ENCODE results near the gene CEP72. TPM values are rescaled to one million over a fixed set of nuclear protein-coding genes. Genes with fewer than 3 reads are reported as not detected.

Gene CEP72
- total and polyA plus RNA-seq, 10 of the 15 experiments (the other 5 are each of a cell fraction or from before 2014, with no cell fraction given), result 0.35 to 13.5 (median 8.3) TPM

DNA sequence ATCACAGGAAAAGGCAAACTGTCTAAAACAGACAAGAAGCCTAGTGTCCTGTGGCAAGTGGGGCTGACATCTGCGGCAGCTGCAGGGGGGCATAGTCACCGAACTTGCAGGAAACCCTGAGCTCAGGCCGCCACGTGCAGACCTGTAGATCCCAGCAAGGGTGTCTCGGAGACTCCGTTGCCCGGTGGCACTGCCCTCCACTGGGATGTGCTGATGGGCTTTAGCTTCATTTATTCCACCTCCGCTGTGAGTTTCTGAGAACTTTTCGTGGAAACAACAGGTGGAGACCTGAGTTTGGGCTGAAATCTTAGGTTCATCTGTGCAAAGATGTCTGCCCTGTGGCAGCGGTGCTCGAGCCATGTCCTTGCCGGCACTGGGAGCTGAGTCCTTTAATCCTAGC, 22.1 kb downstream of the CEP72 start:
- BruUV-seq (replicated peaks), result no TSS peak
- no peak for ATAC-seq
- SMC1A ChIA-PET (ENCODE audit: uncharacterized antibody, unreplicated experiment), result no interaction called here

More for the DNA sequence above, 22.1 kb downstream of the CEP72 start:
- Histone ChIP-seq H3K27ac (ENCODE audit: control insufficient read depth, insufficient read depth) (no peak overlapping the region), H3K4me2 (ENCODE audit: control insufficient read depth, insufficient read depth) (no peak overlapping the region), H3K79me2 (ENCODE audit: control insufficient read depth, insufficient read depth, low read length) (no peaks in the 10 kb centered on the region), H3K27me3 (replicated peaks in 1 of 2; ENCODE audit: control insufficient read depth in 2 of 2, insufficient read depth in 2 of 2, low read length in 1 of 2) (no peaks in the 10 kb centered on the region), H3K9me3 (replicated peaks; ENCODE audit: control insufficient read depth, insufficient read depth, low read length) (no peaks in the 10 kb centered on the region; the same call in 2 of the 3 replicates), H3K4me3 (no peak overlapping the region), H3K4me1 (ENCODE audit: control insufficient read depth, insufficient read depth, low read length) (no peaks in the 10 kb centered on the region), H3K9ac (ENCODE audit: control insufficient read depth, insufficient read depth, low read length) (no peak overlapping the region), H3K36me3 (ENCODE audit: control insufficient read depth in 2 of 2, insufficient read depth in 2 of 2, low read length in 1 of 2) (peaks cover 11 to 19% of the 10 kb centered on the region in 2 experiments; a peak in 3 of 4 replicates), H2AFZ (ENCODE audit: control insufficient read depth, low read depth, low read length) (no peak overlapping the region), H4K20me1 (ENCODE audit: control insufficient read depth, insufficient read depth) (no peaks in the 10 kb centered on the region)
- no peak for FAIRE-seq
- 97% methylated on average over 12 of the region's 12 CpGs for WGBS (ENCODE audit: insufficient coverage, insufficient replicate concordance, low lambda C conversion rate, missing lambda C conversion rate)
- no peak for DNase-seq (ENCODE audit: low read depth, low spot score)
- CTCF ChIA-PET, result no interaction called here
- intact Hi-C loops (cut with micrococcal nuclease; ENCODE audit: unreplicated experiment) (no loop called here), in situ Hi-C loops (cut with MboI) (no loop called here)
- RAD21 ChIA-PET (ENCODE audit: unreplicated experiment), result no interaction called here
- TF ChIP-seq, protein P1, sequence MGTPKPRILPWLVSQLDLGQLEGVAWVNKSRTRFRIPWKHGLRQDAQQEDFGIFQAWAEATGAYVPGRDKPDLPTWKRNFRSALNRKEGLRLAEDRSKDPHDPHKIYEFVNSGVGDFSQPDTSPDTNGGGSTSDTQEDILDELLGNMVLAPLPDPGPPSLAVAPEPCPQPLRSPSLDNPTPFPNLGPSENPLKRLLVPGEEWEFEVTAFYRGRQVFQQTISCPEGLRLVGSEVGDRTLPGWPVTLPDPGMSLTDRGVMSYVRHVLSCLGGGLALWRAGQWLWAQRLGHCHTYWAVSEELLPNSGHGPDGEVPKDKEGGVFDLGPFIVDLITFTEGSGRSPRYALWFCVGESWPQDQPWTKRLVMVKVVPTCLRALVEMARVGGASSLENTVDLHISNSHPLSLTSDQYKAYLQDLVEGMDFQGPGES (IDR thresholded peaks at IDR 0.05), result no peak
- TF ChIP-seq JUND (IDR thresholded peaks at IDR 0.05; ENCODE audit: low read depth, low read length), result no peak
- TF ChIP-seq FOXM1 (IDR thresholded peaks at IDR 0.05; ENCODE audit: low read depth, low read length), result no peak
- TF ChIP-seq MYC (IDR thresholded peaks at IDR 0.05; ENCODE audit: insufficient read depth, insufficient read length, insufficient replicate concordance, low read length, severe bottlenecking), result no peak
- no peak for TF ChIP-seq MXI1 (IDR thresholded peaks at IDR 0.05; ENCODE audit: low read depth, low read length)
- no peak for TF ChIP-seq SIX5 (IDR thresholded peaks at IDR 0.05; ENCODE audit: low read depth, low read length, severe bottlenecking)
- TF ChIP-seq ATF3 (IDR thresholded peaks at IDR 0.05; ENCODE audit: borderline replicate concordance, extremely low read depth, low read depth, low read length), result no peak
- TF ChIP-seq RAD21 (IDR thresholded peaks at IDR 0.05; ENCODE audit: insufficient read depth, low read depth, low read length), result no peak
- TF ChIP-seq KDM1A (IDR thresholded peaks at IDR 0.05; ENCODE audit: borderline replicate concordance), result no peak
- no peak for TF ChIP-seq ZNF207 (IDR thresholded peaks at IDR 0.05; ENCODE audit: borderline replicate concordance)
- TF ChIP-seq POLR2AphosphoS2 (IDR thresholded peaks at IDR 0.05; ENCODE audit: low read depth, low read length), result no peak
- POLR2A ChIA-PET, result no interaction called here

All from GM12878 (cell line).